Esophagus (tissue), 2 donors: Measurements from ENCODE around the gene RPS6KA4. TPM values are rescaled to one million over a fixed set of nuclear protein-coding genes. Genes with fewer than 3 reads are reported as not detected.

ENCODE experiments used
- H3K27ac ChIP-seq, 2 donors: one replicate each; pipeline ENCODE4 v1.5.1; 2013; ENCODE audit warnings: low read depth in 2 of 2, mild to moderate bottlenecking in 2 of 2, inconsistent platforms in 1 of 2, low read length in 1 of 2, moderate library complexity in 1 of 2
- H3K27me3 ChIP-seq, 2 donors: one replicate each; pipeline ENCODE4 v1.6.1; 2013; ENCODE audit warnings: low read length in 2 of 2, control low read depth in 1 of 2, mild to moderate bottlenecking in 1 of 2; ENCODE audit not compliant: insufficient read depth in 2 of 2, control insufficient read depth in 1 of 2
- H3K36me3 ChIP-seq, 2 donors: one replicate each; pipeline ENCODE4 v1.6.1; 2013; ENCODE audit warnings: low read length in 1 of 2; ENCODE audit not compliant: control insufficient read depth in 2 of 2, insufficient read depth in 2 of 2
- H3K4me1 ChIP-seq, 2 donors: one replicate each; pipeline ENCODE4 v1.6.1; 2013; ENCODE audit warnings: low read length in 1 of 2; ENCODE audit not compliant: control insufficient read depth in 2 of 2, insufficient read depth in 2 of 2
- H3K4me3 ChIP-seq, 2 donors: one replicate each; pipeline ENCODE4 v1.5.1; 2013; ENCODE audit warnings: low read length in 2 of 2, mild to moderate bottlenecking in 2 of 2, low read depth in 1 of 2, moderate library complexity in 1 of 2
- H3K9me3 ChIP-seq, 2 donors: one replicate each; pipeline ENCODE4 v1.6.1; 2013; ENCODE audit warnings: mild to moderate bottlenecking in 2 of 2, low read depth in 1 of 2, low read length in 1 of 2, moderate library complexity in 1 of 2; ENCODE audit not compliant: control insufficient read depth in 2 of 2, insufficient read depth in 1 of 2
- WGBS, 2 donors: extraction: QIAGEN DNeasy Blood & Tissue Kit; methylation state at CpG; one replicate each; pipeline ENCODE4 v1.1.7; 2013; 5-methylcytosine and 5-hydroxymethylcytosine counted together
- polyA plus RNA-seq, 2 donors: library from polyadenylated mRNA; stranded (reverse); fragments of 200-250 nt; gene quantifications; one replicate each; pipeline ENCODE4 v1.2.3, GENCODE V29; 2013
- donor health status: healthy with polysubstance abuse.
- donor health status: Bipolar disorder and iron deficiency.

The RPS6KA4 gene
- polyA plus RNA-seq, 2 donors = 28.5 to 31.2 TPM

GRCh38 chr11:64348383-64349024, 10.5 kb upstream of the RPS6KA4 start:
- Histone ChIP-seq H3K4me1 (peaks cover 4 to 9% of the 10 kb centered on the region in 2 donors), H3K36me3 (peaks cover 0 to 2% of the 10 kb centered on the region in 2 donors), H3K27me3 (no peaks in the 10 kb centered on the region), H3K9me3 (no peaks in the 10 kb centered on the region), H3K27ac (peak overlapping the region; percentile 86 to 87), H3K4me3 (no peak overlapping the region)
- WGBS, 2 donors = 63 to 74% methylated on average over 14 of the region's 14 CpGs

DNA sequence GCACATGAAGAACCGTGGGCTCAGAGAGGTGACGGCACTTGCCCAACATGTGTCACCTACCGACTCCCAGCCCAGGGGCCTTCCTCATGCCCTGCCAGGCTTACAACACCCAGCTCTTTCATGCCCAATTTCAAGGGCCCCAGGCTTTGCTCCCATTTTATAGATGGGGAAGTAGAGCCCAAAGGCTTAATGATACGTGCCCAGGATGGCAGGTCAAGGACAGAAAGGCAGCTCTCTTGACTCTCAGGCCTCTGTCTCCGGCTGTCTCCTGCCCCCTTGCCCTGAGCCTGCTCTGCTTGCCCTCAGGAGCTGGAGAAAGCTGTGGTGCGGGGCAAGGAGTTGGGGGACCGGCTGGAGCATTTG, 10.0 kb upstream of the RPS6KA4 start:
- H3K4me3 ChIP-seq = no peak overlapping the region
- H3K4me1 ChIP-seq = peaks cover 4 to 9% of the 10 kb centered on the region in 2 donors
- peak overlapping the region in 1 of 2 donors; percentile 87 for H3K27ac ChIP-seq
- no peaks in the 10 kb centered on the region for H3K27me3 ChIP-seq
- H3K9me3 ChIP-seq = no peaks in the 10 kb centered on the region
- peaks cover 0 to 2% of the 10 kb centered on the region in 2 donors for H3K36me3 ChIP-seq
- 75 to 80% methylated on average over 7 of the region's 7 CpGs for WGBS, 2 donors

DNA sequence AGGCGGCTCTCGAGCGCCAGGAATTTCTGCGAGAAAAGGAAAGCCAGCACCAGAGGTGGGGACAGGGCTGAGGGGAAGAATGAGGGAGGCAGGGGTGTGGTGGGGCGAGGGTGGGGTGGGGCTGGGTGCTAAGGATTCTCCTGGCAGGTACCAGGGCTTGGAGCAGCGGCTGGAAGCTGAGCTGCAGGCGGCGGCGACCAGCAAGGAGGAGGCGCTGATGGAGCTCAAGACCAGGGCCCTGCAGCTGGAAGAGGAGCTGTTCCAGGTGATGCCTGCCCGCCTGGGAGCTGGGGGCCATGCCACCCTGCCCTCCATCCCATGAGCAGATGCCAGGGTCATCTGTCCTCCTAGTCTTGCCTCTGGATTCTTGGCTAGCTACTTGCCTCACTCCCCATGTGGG, 9.6 kb upstream of the RPS6KA4 start:
- Histone ChIP-seq H3K9me3 (no peaks in the 10 kb centered on the region), H3K4me3 (no peak overlapping the region), H3K4me1 (peaks cover 4 to 9% of the 10 kb centered on the region in 2 donors), H3K36me3 (peaks cover 0 to 2% of the 10 kb centered on the region in 2 donors), H3K27ac (peak overlapping the region in 1 of 2 donors; percentile 87), H3K27me3 (no peaks in the 10 kb centered on the region)
- WGBS, 2 donors = 79 to 80% methylated on average over 8 to 11 of the region's 11 CpGs

- Histone ChIP-seq H3K9me3 (no peaks in the 10 kb centered on the region), H3K4me3 (no peak overlapping the region), H3K4me1 (peaks cover 4 to 9% of the 10 kb centered on the region in 2 donors), H3K27ac (no peak overlapping the region), H3K27me3 (no peaks in the 10 kb centered on the region), H3K36me3 (peaks cover 0 to 2% of the 10 kb centered on the region in 2 donors)
- WGBS, 2 donors = 87 to 90% methylated on average over 17 to 18 of the region's 18 CpGs
These were observed 7.8 kb upstream of the RPS6KA4 start for GRCh38 chr11:64351136-64351631.

GRCh38 chr11:64352099-64352994, 6.6 kb upstream of the RPS6KA4 start:
- no peaks in the 10 kb centered on the region for H3K9me3 ChIP-seq
- 88 to 92% methylated on average over 30 to 33 of the region's 33 CpGs for WGBS, 2 donors
- H3K36me3 ChIP-seq = peaks cover 0 to 2% of the 10 kb centered on the region in 2 donors
- H3K27me3 ChIP-seq = no peaks in the 10 kb centered on the region
- H3K4me3 ChIP-seq = no peak overlapping the region
- H3K4me1 ChIP-seq = peaks cover 4% of the 10 kb centered on the region in 2 donors
- H3K27ac ChIP-seq = no peak overlapping the region

DNA sequence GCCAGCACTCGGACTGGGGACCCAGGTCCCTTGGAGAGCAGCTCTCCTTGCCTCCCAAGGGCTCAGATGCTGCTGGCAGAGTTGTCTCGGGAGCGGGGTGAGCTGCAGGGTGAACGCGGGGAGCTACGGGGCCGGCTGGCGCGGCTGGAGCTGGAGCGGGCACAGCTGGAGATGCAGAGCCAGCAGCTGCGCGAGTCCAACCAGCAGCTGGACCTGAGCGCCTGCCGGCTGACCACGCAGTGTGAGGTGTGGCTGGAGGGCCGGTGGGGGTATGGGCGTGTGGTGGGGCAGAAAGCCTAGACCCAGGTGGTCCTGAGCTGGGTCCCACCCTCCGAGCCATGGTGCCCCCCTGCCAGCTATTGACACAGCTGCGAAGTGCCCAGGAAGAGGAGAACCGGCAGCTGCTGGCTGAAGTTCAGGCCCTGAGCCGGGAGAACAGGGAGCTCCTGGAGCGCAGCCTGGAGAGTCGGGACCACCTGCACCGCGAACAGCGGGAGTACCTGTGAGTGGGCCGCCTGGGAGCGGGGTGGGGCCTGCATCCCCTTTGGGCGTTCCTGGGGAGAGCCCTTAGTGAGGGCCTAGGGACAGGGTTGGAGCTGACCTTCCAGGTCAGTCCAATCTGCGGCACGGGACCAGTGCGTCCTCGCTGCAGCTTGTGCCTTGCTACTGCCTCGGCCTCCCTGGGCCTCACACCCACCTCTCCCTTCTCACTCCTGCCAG, 5.8 kb upstream of the RPS6KA4 start:
- H3K4me1 ChIP-seq = peaks cover 6 to 7% of the 10 kb centered on the region in 2 donors
- 67 to 81% methylated on average over 33 to 34 of the region's 34 CpGs for WGBS, 2 donors
- H3K36me3 ChIP-seq = peaks cover 0 to 2% of the 10 kb centered on the region in 2 donors
- H3K9me3 ChIP-seq = no peaks in the 10 kb centered on the region
- H3K4me3 ChIP-seq = no peak overlapping the region
- no peak overlapping the region for H3K27ac ChIP-seq
- H3K27me3 ChIP-seq = no peaks in the 10 kb centered on the region

DNA sequence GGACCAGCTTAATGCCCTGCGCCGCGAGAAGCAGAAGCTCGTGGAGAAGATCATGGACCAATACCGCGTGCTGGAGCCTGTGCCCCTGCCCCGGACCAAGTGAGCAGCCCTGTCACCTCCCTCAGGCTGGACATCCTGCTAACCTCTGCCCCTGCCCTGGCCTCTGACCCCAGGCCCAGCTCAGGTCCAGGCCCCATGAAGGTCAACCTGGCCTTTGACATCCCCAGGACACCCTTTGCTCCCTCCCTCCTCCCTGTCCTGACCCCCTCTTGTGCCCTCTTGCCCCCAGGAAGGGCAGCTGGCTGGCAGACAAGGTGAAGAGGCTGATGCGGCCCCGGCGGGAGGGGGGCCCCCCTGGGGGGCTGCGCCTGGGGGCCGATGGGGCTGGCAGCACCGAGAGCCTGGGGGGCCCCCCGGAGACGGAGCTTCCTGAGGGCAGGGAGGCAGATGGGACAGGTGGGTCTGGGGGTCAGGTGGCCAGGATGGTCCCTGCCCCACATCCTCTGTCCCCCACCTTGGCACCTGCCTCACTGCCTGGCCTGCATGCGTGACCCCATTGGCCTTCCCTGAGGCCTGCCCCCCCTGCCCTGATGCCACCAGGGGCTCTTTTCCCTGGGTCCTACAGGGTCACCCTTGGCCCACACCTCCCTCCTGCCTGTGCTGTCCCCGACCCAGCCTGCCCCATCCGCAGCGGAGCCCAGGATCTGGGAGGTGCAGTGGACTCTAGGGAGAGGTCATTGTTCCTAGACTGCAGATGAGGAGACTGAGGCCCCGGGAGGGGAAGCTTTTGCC, 5.1 kb upstream of the RPS6KA4 start:
- peaks cover 9 to 12% of the 10 kb centered on the region in 2 donors for H3K4me1 ChIP-seq
- H3K27me3 ChIP-seq = no peaks in the 10 kb centered on the region
- 82% methylated on average over 20 of the region's 20 CpGs for WGBS, 2 donors
- no peaks in the 10 kb centered on the region for H3K9me3 ChIP-seq
- H3K36me3 ChIP-seq = peaks cover 0 to 2% of the 10 kb centered on the region in 2 donors
- H3K27ac ChIP-seq = no peak overlapping the region
- no peak overlapping the region for H3K4me3 ChIP-seq

- Histone ChIP-seq H3K27ac (peak overlapping the region in 1 of 2 donors; percentile 8), H3K9me3 (no peaks in the 10 kb centered on the region), H3K4me3 (no peak overlapping the region), H3K36me3 (peaks cover 0 to 2% of the 10 kb centered on the region in 2 donors), H3K27me3 (no peaks in the 10 kb centered on the region), H3K4me1 (peaks cover 16 to 18% of the 10 kb centered on the region in 2 donors)
- whole genome bisulfite sequencing, 2 donors = 16 to 20% methylated on average over 23 of the region's 23 CpGs
These were observed 3.7 kb upstream of the RPS6KA4 start for GRCh38 chr11:64355078-64355940.
